HG03135 (cell line): ENCODE measurements around the gene ADH7.
A peak's percentile ranks its signal among the peaks of the same experiment; 100 is the strongest.
"Not testable (repeated sequence)": the region's sequence is repeated elsewhere in the genome, so short reads cannot be mapped to it uniquely, and the experiment has no call there.

Source experiments
- ATAC-seq: cut with Tn5 transposase; IDR thresholded peaks from one replicate; pipeline ENCODE4 v1.9.1; 2021; ENCODE audit warnings: mild to moderate bottlenecking, moderate library complexity; ENCODE audit not compliant: unreplicated experiment

Gene ADH7

GRCh38 chr4:99417125-99417524 lies 18.0 kb downstream of the ADH7 start:
- no peak for ATAC-seq

GRCh38 chr4:99415762-99416161 lies 19.4 kb downstream of the ADH7 start:
- ATAC-seq = not testable (repeated sequence)

- not testable (repeated sequence) for ATAC-seq
Measured at GRCh38 chr4:99414902-99415301, 20.2 kb downstream of the ADH7 start.

GRCh38 chr4:99414401-99414800 lies 20.7 kb downstream of the ADH7 start:
- no peak for ATAC-seq

- ATAC-seq = no peak
Measured at GRCh38 chr4:99413140-99413539, 22.0 kb downstream of the ADH7 start.

GRCh38 chr4:99411041-99411440 lies 24.1 kb downstream of the ADH7 start:
- ATAC-seq = no peak

GRCh38 chr4:99410075-99410474 lies 25.1 kb downstream of the ADH7 start:
- no peak for ATAC-seq

GRCh38 chr4:99408346-99408745 lies 26.8 kb downstream of the ADH7 start:
- ATAC-seq = no peak

- ATAC-seq = no peak
Measured at GRCh38 chr4:99405433-99406115, 29.6 kb downstream of the ADH7 start.

- peak; percentile 86 for ATAC-seq
Measured at GRCh38 chr4:99404595-99405287, 30.4 kb downstream of the ADH7 start.

GRCh38 chr4:99403380-99404184 lies 31.6 kb downstream of the ADH7 start:
- peak; percentile 74 for ATAC-seq

- no peak for ATAC-seq
Measured at GRCh38 chr4:99402765-99403164, 32.4 kb downstream of the ADH7 start.

- no peak for ATAC-seq
Measured at GRCh38 chr4:99400831-99401230, 34.3 kb downstream of the ADH7 start.

GRCh38 chr4:99399017-99399416 lies 36.1 kb downstream of the ADH7 start:
- ATAC-seq = no peak

GRCh38 chr4:99395595-99396364 lies 39.4 kb downstream of the ADH7 start:
- ATAC-seq = no peak

GRCh38 chr4:99394896-99395295 lies 40.2 kb downstream of the ADH7 start:
- no peak for ATAC-seq

- ATAC-seq = no peak
Measured at GRCh38 chr4:99390055-99390454, 45.1 kb downstream of the ADH7 start.

GRCh38 chr4:99389606-99390005 lies 45.5 kb downstream of the ADH7 start:
- no peak for ATAC-seq

- no peak for ATAC-seq
Measured at GRCh38 chr4:99383833-99384392, 51.2 kb downstream of the ADH7 start.

- ATAC-seq = no peak
Measured at GRCh38 chr4:99383399-99383798, 51.7 kb downstream of the ADH7 start.
